H1 (cell line): ENCODE data around the gene FAM193B. TPM values are rescaled to one million over a fixed set of nuclear protein-coding genes. Genes with fewer than 3 reads are reported as not detected.

Experiments
- ASH2L ChIP-seq: fragments of 200-600, 300-600 bp; sonication (generic); IDR thresholded peaks from one replicate; pipeline ENCODE4 v1.7.1; 2017; ENCODE audit warnings: low read length
- BCL11A ChIP-seq, 2 experiments: IDR thresholded peaks; one replicate each; pipeline ENCODE4 v1.6.1; 2011; ENCODE audit warnings: low read depth in 2 of 2, low read length in 2 of 2, mild to moderate bottlenecking in 2 of 2
- BRCA1 ChIP-seq: IDR thresholded peaks from 2 replicates; pipeline ENCODE4 v1.6.1; 2012; ENCODE audit warnings: low read depth, low read length, improper control_type of control experiment
- CREB1 ChIP-seq: IDR thresholded peaks from 2 replicates; pipeline ENCODE4 v1.6.1; 2012; ENCODE audit warnings: inconsistent platforms
- EZH2 ChIP-seq: fragments of 200-600 bp; sonication (generic); IDR thresholded peaks from 2 replicates; pipeline ENCODE4 v1.7.1; 2012; ENCODE audit warnings: low read depth, mild to moderate bottlenecking, moderate library complexity, low read length, inconsistent platforms; ENCODE audit not compliant: severe bottlenecking
- HDAC2 ChIP-seq, 2 experiments: fragments of 300-600 bp in 1 of 2; sonication (generic) in 1 of 2; IDR thresholded peaks; 2 replicates each; pipeline ENCODE4 v1.6.1; 2011 to 2012; ENCODE audit warnings: low read depth in 2 of 2, low read length in 2 of 2, mild to moderate bottlenecking in 2 of 2, moderate library complexity in 2 of 2, borderline replicate concordance in 1 of 2, inconsistent platforms in 1 of 2
- HDAC6 ChIP-seq: IDR thresholded peaks from one replicate; pipeline ENCODE4 v1.7.1; 2012; ENCODE audit warnings: low read depth, mild to moderate bottlenecking, inconsistent platforms, low read length, moderate library complexity
- JUND ChIP-seq: IDR thresholded peaks from 2 replicates; pipeline ENCODE4 v1.6.1; 2011; ENCODE audit warnings: mild to moderate bottlenecking, improper control_type of control experiment, low read length
- NANOG ChIP-seq: IDR thresholded peaks from 2 replicates; pipeline ENCODE4 v1.6.1; 2011; ENCODE audit warnings: low read length, low read depth, mild to moderate bottlenecking, inconsistent platforms; ENCODE audit not compliant: insufficient read depth, poor library complexity, severe bottlenecking
- PHF8 ChIP-seq: fragments of 200-600 bp; sonication (generic); conservative IDR thresholded peaks from 2 replicates; pipeline ENCODE4 v1.7.1; 2012; ENCODE audit warnings: low read depth, mild to moderate bottlenecking, inconsistent platforms, low read length, moderate library complexity
- POLR2A ChIP-seq, 2 experiments: IDR thresholded peaks; 1 replicate in 1 of 2; 2 replicates in 1 of 2; pipeline ENCODE4 v1.6.1; 2011; ENCODE audit warnings: low read depth in 2 of 2, low read length in 2 of 2, mild to moderate bottlenecking in 2 of 2; ENCODE audit errors: control extremely low read depth in 1 of 2
- POU5F1 ChIP-seq: IDR thresholded peaks from 2 replicates; pipeline ENCODE4 v1.6.1; 2011; ENCODE audit warnings: low read depth, mild to moderate bottlenecking, low read length, moderate library complexity
- RBBP5 ChIP-seq: IDR thresholded peaks from 2 replicates; pipeline ENCODE4 v1.7.1; 2012; ENCODE audit warnings: low read depth, mild to moderate bottlenecking, inconsistent platforms, low read length, moderate library complexity, borderline replicate concordance
- RNF2 ChIP-seq: fragments of 200-900, 300-1000 bp; sonication (generic); IDR thresholded peaks from 2 replicates; pipeline ENCODE4 v1.7.1; 2016; ENCODE audit warnings: borderline replicate concordance, low read depth, mild to moderate bottlenecking, antibody characterized with exemption, low read length; ENCODE audit not compliant: poor library complexity, severe bottlenecking; ENCODE audit errors: missing control alignments
- RXRA ChIP-seq: IDR thresholded peaks from 2 replicates; pipeline ENCODE4 v1.6.1; 2011; ENCODE audit warnings: low read depth, mild to moderate bottlenecking, low read length, moderate library complexity; ENCODE audit not compliant: insufficient read depth
- SIRT6 ChIP-seq: IDR thresholded peaks from one replicate; pipeline ENCODE4 v1.7.1; 2012; ENCODE audit warnings: low read length, inconsistent platforms
- SIX5 ChIP-seq: IDR thresholded peaks from 2 replicates; pipeline ENCODE4 v1.6.1; 2011; ENCODE audit warnings: mild to moderate bottlenecking, low read depth, low read length
- SP1 ChIP-seq: IDR thresholded peaks from 2 replicates; pipeline ENCODE4 v1.6.1; 2011; ENCODE audit warnings: low read depth, low read length
- TAF7 ChIP-seq: optimal IDR thresholded peaks from 2 replicates; pipeline ENCODE3; 2011; ENCODE audit warnings: low read depth, mild to moderate bottlenecking, inconsistent platforms, low read length, moderate library complexity, borderline replicate concordance
- ZNF274 ChIP-seq: IDR thresholded peaks from 2 replicates; pipeline ENCODE4 v1.7.0; 2012; ENCODE audit warnings: low read length, borderline replicate concordance; ENCODE audit errors: extremely low read depth
- polyA plus RNA-seq, 7 experiments: library from polyadenylated mRNA; depleted of rRNA in 3 of 7; stranded (reverse) in 5 of 7; unstranded in 2 of 7; fragments of >200 nt in 5 of 7; fragments of 200-250 nt in 2 of 7; gene quantifications; 1 replicate in 5 of 7; 2 replicates in 1 of 7; 4 replicates in 1 of 7; pipeline versions ENCODE4 v1.2.1 to v1.2.3, GENCODE V29; 2011 to 2013; ENCODE audit warnings: missing spikeins in 2 of 7, mixed read lengths in 2 of 7
- total RNA-seq: library from RNA; stranded (reverse); fragmentation: NEBNext Ultra II Directional; extraction: Animal tissue kit (Norgen Biotek cat#: 25700); gene quantifications from 2 replicates; pipeline ENCODE4 v1.2.1, GENCODE V29; 2021
- TF ChIP-seq, protein P1 (sequence below): IDR thresholded peaks from 2 replicates; pipeline ENCODE4 v1.6.1; 2012; ENCODE audit warnings: inconsistent platforms
- TF ChIP-seq, protein P2 (sequence below): IDR thresholded peaks from 2 replicates; pipeline ENCODE4 v1.6.1; 2011; ENCODE audit warnings: low read length, improper control_type of control experiment

FAM193B gene
- total and polyA plus RNA-seq, 2 of the 8 experiments (the other 6 are each of a cell fraction or from before 2014, with no cell fraction given) = 49.9 to 69.8 TPM

DNA sequence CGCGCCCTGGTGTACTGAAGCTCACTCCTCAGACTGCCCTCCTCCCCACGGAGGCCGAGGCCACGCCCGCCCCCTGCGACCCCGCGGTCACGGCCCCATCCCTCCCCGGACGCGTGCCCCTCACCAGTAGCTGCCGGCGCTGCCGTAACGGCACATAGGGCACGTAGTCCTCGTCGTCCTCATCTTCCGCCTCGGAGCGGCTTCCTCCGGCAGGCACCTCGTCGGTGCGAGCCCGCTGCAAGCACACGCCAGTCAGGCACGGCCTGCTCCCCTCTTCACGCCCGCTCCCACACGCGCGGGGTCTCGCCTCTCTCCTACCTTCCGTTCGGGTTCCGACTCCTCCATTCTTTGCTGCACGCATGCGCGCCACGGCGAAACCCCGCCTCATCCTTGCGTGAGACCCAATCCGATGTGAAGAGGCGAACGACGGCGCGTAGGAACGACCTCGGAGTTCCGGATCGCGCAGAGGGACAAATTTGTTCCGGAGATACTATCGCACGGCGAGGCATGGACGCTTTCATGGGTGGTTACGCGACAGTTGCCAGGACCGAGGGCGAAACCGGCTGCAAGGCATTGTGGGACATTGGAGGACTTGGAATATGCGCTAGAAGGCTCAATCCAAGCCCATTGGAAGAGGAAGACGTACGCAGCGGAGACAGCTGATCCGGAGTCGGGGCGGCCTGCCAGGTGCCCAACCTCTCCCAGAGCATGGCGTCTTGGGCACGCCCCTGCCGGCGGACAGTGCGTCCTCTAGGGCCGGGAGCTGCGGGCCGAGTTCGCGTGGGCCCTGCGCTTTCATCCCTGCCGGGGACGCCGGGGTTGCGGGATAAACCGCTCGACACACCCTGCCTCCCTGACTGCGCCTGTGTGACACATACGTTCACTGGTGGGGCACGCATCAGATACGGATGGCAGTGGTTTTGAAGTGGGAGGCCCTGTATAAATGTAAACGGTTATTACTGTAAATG, 37.5 kb downstream of the FAM193B start, which contains the start of gene DDX41 (continued):
- TF ChIP-seq SIX5 (no peak), SP1 (peak; percentile 40; the same call in 1 of the 2 replicates), NANOG (no peak), RXRA (no peak), EZH2 (no peak), POU5F1 (no peak), HDAC2 (IDR thresholded peaks at IDR 0.05; ENCODE audit: borderline replicate concordance in 1 of 2, low read depth in 2 of 2, low read length in 2 of 2) (peak in 1 of 2 experiments; percentile 87; a peak in 2 of 4 replicates), POLR2A (IDR thresholded peaks at IDR 0.05; ENCODE audit: control extremely low read depth in 1 of 2, low read depth in 2 of 2, low read length in 2 of 2) (peak in 1 of 2 experiments; percentile 25; a peak in 1 of 3 replicates), JUND (0 out of 2 replicates have a peak, but pooled peaks have one; percentile 30), TAF7 (peak; percentile 76), HDAC6 (no peak), BCL11A (IDR thresholded peaks at IDR 0.05; ENCODE audit: low read depth in 2 of 2, low read length in 2 of 2) (no peak), BRCA1 (no peak), RBBP5 (peak; percentile 54), RNF2 (no peak), PHF8 (peak; percentile 89), ZNF274 (no peak), CREB1 (peak; percentile 81), SIRT6 (no peak), ASH2L (peak; percentile 71)
- TF ChIP-seq, protein P1, sequence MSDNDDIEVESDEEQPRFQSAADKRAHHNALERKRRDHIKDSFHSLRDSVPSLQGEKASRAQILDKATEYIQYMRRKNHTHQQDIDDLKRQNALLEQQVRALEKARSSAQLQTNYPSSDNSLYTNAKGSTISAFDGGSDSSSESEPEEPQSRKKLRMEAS = no peak; the same call in 1 of the 2 replicates
- TF ChIP-seq, protein P2, sequence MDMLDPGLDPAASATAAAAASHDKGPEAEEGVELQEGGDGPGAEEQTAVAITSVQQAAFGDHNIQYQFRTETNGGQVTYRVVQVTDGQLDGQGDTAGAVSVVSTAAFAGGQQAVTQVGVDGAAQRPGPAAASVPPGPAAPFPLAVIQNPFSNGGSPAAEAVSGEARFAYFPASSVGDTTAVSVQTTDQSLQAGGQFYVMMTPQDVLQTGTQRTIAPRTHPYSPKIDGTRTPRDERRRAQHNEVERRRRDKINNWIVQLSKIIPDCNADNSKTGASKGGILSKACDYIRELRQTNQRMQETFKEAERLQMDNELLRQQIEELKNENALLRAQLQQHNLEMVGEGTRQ = no peak
